ENCODE data around the gene LRRC37A3. TPM values are rescaled to one million over a fixed set of nuclear protein-coding genes. Genes with fewer than 3 reads are reported as not detected.
A peak's percentile ranks its signal among the peaks of the same experiment; 100 is the strongest.
"Not testable (repeated sequence)": the region's sequence is repeated elsewhere in the genome, so short reads cannot be mapped to it uniquely, and the experiment has no call there.

Gene LRRC37A3
- total RNA-seq, 1 donor from 2014 or later, result 5.6 TPM

DNA sequence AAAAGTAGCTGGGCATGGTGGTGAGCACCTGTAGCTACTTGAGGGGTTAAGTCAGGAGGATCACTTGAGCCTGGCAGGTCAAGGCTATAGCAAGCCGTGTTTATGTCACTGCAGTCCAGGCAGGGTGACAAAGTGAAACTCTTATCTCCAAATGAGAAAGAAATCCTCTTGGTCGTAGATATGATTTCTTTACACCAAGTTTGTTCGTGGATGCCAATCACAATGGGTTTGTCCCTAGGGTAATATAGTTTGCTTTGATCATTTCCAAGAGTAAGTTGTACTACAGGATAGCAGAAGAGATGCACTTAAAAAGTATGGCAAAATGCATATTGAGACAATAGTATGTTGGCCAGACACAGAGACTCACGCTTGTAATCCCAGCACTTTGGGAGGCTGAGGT lies 6.0 kb upstream of the LRRC37A3 start:
- not testable (repeated sequence) for ATAC-seq

DNA sequence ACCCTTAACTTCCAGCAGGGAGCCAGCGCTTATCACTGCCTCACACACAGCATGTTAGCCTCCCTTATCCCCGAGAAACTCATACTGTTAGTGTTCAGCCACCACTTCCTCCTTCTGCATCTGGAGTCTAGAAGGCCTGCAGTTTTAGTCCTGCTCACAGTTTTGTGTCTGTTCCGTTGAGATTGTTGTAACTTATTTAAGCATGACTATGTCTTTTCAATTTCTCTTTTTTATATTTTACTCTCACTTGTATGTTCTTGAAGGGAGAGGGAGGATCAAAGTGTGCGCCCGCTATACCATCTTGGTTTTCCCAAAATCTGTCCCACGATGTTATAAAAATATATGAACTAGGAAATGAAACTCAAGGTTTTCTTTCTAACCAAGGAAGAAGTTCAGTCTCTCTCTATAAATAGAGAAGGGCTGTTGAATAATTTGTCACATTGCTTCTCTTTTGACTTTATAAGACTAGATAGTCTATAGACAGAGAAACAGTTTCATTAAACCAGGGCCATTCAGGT lies 3.8 kb upstream of the LRRC37A3 start:
- not testable (repeated sequence) for ATAC-seq

DNA sequence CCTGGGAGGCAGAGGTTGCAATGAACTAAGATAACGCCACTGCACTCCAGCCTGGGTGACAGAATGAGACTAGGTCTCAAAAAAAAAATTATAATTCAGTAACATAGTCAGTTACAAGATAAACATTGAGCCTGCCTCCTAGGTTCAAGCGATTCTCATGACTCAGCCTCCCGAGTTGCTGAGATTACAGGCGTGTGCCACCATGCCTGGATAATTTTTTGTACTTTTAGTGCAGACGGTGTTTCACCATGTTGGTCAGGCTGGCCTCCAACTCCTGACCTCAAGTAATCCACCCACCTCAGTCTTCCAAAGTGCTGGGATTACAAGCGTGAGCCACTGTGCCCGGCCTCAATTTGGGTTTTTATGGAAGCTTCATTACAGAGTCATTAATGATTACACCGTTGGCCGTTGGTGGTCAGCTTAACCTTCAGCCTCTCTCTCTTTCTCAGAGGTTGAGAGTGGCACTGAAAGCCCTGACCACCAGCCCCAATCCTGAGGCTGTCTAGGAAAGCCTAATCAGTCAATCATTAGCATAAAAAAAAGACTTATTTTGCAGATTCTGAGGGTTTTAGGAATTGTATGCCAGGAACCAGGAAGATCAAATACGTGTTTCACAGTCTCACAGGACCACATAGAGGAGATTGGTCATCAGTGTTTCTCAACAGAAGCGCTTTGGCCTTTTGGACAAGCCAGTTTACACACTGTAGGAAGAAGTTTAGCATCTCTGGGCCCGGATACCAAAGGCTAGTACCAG lies 1.3 kb upstream of the LRRC37A3 start:
- no peak for ATAC-seq

DNA sequence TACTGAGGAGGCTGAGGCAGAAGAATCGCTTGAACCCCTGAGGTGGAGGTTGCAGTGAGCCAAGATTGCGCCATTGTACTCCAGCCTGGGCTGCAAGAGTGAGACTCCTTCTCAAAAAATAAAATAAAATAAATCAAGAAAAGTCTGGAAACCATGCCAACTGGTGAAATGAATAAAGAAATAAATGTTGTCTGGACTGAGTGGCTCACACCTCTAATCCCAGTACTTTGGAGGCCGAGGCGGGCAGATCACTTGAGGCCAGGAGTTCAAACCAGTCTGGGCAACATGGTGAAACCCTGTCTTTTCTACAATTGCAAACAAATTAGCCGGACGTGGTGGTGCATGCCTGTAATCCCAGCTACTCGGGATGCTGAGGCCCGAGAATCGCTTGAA lies 744 bp upstream of the LRRC37A3 start:
- ATAC-seq, result peak; percentile 14

DNA sequence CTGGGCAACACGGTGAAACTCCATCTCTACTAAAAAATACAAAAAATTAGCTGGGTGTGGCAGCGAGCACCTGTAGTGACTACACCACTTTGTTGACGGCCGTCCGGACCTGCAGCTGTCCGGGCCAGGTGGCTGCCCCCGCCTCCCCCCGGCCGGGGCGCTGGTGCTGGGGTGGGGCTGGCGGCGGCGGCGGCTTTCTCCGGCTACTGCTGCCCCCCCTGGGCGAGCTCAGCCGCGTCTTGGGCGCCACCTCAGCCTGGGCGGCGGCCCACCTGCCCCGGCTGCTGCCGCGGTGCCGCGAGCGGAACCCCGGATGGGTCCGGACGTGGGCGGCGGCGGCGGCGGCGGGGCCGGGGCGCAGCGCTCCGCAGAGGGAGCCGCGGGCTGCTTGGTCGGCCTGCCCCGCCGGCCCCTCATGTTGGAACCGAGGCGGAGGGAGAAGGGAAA lies 413 bp downstream of the LRRC37A3 start:
- ATAC-seq, result peak; percentile 54

DNA sequence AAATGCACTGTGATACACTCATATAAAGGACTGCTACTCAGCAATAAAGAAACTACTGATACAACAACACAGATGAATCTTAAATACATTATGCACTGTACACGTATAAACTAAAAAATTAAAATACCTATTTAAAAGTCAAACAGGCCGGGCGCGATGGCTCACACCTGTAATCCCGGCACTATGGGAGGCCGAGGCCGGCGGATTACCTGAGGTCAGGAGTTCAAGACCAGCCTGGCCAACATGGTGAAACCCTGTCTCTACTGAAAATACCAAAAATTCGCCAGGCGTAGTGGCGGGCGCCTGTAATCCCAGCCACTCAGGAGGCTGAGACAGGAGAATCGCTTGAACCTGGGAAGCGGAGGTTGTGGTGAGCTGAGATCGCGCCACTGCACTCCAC lies 1.7 kb downstream of the LRRC37A3 start:
- not testable (repeated sequence) for ATAC-seq

DNA sequence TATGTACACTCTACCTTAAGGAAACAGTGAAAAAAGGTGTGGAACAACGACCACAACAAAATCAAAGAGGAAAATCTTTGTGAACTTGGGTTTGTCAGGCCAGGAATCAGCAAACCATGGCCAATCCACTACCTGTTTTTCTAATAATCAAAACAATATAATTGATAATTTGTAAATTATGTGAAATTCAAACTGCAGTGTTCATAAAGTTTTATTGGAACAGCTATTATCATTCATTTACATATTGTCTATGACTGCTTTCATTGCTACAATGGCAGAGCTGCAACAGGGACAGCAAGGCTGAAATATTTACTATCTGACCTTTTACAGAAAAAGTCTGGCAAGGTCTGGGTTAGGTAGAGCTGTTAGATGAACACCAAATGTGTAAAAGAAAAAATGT lies 4.0 kb downstream of the LRRC37A3 start:
- not testable (repeated sequence) for ATAC-seq

DNA sequence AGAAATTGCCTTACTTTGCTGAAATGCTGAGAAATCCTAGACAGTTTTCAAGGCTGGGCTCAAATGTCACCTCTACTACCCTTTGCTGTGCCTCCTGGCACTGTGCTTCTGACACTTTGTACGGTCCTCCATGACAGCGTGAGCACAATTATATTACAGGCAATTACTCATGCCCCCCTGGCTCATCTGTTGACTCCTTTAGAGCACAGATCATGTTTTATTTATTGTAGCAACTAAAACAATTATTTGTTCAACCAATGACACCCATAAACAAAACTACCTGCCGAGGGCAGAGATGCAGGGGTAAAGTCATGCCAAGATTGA lies 9.1 kb downstream of the LRRC37A3 start:
- ATAC-seq, result not testable (repeated sequence)

DNA sequence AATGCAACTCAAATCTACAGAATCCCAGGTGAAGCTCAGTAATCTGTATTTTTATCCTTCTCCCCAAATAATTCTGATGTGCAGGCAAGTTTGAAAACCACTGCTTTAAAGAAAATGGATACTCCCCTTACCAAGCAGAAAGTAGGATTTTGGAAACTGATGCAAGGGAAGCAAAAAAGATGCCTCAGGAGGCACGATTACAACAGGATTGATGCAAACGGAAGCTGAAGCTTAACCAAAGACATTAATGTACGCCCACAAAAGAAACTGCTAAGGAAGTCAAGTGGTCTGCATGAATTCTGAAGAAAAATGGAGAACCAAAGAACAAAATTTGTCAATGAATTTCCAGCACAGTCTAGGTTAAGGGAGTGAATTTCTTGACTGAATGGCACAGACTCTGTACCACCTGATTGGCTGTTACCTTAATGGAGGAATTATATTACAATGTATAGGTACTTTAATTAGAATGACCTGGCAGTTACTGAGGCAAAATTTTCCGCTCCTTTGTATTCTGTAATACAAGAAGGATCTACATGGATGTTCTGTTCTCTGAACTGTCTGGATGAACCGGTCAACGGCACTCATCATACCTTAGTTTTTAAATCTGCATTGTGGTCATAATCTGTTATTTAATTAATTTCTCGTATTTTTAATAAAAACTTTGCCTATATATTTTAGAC lies 9.6 kb downstream of the LRRC37A3 start:
- ATAC-seq, result not testable (repeated sequence)

DNA sequence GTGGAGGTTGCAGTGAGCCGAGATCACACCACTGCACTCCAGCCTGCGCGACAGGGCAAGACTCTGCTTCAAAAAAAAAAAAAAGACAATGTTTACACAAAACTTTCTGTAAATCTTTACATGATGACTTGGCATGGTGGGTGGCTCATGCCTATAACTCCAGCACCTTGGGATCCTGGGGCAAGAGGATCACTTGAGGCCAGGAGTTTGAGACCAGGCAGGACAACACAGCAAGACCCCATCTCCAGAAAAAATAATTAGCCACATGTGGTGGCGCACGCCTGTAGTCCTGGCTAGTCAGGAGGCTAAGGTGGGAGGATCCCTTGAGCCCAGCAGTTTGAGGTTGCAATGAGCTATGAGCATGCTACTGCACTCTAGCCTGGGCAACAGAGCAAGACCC lies 15.2 kb downstream of the LRRC37A3 start:
- ATAC-seq, result peak; percentile 50

DNA sequence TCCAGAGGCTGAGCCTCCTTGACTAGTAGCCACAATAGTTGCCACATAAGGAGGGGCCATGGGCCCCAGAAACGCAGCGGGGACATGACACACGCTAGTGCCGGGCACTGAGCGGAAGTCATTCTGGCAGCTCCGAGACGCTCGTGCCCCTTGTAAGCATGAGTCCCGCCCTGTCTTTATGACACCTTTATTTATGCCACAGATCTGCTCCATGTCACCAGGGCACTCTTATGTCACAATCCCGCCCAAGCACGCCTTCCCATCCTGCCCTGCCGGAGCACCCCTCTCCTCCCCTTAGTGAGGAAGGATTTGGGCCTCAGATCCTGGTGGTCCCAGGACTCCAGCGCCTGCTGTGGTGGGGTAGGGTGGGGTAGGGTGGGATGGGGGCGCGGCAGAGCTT lies 22.1 kb downstream of the LRRC37A3 start:
- not testable (repeated sequence) for ATAC-seq

DNA sequence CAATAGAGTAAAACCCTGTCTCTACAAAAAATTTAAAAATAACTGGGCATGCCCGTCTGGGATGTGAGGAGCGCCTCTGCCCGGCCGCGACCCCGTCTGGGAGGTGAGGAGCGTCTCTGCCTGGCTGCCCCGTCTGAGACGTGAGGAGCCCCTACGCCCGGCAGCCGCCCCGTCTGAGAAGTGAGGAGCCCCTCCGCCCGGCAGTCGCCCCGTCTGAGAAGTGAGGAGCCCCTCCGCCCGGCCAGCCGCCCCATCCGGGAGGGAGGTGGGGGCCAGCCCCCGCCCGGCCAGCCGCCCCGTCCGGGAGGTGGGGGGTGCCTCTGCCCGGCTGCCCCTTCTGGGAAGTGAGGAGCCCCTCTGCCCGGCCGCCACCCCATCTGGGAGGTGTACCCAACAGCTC lies 45.1 kb downstream of the LRRC37A3 start:
- ATAC-seq, result not testable (repeated sequence)

DNA sequence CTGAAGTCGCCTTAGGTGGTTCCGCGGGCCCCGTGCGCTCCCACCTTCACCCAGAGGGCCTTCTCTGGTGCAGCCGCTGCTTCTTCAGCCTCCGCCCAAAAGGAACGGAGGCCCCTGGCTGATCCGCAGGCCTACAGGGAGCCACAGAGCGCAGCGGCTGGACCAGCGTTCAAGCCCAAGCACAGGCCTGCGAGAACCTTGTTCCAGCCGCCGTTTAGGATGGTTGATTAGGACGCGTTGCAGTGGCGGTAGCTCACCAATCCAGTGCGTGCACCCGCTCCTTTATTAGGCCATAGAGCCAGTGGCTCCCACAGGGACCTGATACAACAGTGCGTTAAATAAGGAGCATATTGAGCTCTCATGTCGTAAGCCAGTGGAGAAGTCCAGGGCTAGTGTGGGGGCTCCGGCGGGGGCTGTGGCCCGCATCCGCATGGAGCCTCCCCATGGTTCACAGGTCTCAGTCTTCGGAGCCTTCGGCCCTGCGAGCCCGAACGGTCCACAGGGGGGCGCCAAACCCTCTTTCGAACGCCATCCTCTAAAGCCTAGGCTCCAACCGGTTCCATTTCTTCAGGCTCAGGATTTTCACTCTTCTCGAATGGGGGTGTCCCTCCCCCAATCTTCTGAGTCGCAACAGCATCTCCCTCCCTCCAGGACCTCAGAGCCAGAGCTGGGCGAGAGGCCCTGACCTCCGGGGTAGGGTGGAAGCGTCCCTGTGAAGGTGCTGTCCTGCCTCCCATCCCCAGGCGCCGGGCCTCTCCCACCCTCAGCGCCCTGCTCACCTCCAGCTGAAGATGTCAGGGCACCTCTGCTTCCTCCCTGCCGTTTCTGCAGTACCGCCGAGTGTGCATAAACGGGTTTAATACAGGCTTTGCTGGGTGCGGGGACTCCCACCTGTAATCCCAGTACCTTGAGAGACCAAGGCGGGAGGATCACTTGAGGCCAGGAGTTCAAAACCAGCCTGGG lies 71.5 kb downstream of the LRRC37A3 start:
- peak; percentile 79 for ATAC-seq

DNA sequence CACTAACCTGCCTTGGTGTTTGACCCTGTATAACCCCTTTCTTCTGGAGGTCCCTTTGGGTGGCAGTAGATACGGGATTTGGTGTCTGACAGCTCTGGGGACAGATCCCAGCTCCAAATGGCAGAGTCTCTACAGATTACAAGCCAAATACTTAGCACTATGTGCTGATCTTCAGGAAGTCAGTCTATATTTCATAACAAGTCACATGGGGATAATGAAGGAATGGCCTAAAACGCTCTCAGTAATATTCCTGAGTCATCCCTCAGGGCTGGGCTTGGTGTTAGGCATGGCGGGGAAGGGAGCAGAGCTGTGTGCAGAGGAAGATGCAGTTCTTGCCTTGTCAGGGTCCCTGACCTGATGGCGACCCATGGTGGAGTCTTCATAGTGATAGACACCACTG lies 72.4 kb downstream of the LRRC37A3 start:
- peak; percentile 91 for ATAC-seq

DNA sequence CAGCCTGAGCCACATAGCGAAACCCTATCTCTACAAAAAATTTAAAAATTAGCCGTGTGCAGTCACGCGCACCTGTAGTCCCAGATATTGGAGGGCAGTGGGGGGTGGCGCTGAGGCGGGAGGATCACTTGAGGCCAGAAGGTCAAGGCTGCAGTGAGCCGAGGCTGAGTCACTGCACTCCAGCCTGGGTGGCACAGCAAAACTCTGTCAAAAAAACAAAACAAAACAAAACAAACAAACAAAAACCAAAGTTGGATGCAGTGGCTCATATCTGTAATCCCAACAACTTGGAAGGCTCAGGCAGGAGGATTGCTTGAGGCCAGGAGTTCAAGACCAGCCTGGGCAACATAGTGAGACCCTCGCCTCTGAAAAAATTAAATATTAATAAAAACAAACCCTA lies 75.4 kb downstream of the LRRC37A3 start:
- ATAC-seq, result not testable (repeated sequence)

DNA sequence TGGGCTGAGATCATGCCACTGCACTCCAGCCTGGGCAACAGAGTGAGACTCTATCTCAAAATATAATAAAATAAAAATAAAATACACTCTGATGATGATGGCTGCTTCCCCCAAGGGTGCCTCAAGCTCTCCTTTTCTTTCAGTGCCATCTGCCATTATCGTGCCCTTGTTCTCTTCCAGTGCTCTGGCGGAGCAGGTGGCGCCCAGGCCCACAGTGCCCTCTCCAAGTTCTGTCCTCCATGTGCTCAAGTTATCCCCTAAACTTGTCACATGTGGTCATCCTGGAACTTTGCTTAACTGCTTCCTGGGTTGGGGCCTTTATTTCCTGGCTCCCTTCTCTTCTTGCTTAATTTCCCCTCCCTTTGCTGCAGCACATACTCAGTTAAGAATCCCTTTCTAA lies 76.4 kb downstream of the LRRC37A3 start:
- ATAC-seq, result not testable (repeated sequence)

DNA sequence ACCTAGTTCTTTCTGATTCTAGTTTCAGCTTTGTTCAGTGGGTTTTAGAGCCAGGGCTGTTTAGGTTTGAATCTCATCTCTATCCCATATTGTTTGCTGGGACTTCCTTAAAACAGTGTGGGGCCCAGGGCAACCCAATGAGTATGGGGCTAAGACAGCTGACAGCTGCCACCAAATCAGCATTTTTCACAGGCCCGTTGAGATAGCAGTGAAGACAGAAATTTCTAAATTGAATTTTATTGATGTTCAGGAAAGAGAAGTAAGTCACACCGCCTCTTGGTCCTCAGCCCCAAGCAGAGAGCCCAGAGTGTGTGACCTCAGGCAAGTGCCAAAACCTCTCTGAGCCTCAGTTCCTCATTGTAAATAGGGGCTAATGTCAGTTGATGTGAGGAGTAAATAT lies 78.3 kb downstream of the LRRC37A3 start:
- not testable (repeated sequence) for ATAC-seq

DNA sequence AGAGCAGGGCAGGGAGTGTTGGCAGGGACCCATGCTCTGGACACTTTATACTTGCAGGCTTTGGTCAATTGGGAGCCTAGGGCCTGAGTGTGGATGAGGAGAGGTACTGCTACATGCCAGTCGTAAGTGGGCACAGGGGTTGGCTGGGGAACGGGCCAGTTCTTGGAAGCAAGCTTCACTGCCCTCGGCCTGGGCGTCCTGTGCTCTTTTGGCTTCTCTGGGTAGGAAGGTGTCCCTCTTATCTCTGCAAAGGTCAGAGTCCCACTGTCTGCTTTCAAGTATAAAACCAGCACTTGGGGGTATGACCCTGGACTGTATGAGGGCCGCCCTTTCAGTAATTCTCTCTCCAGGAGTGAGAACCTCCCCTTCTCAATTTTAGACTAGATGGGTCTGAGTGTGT lies 80.8 kb downstream of the LRRC37A3 start:
- not testable (repeated sequence) for ATAC-seq

DNA sequence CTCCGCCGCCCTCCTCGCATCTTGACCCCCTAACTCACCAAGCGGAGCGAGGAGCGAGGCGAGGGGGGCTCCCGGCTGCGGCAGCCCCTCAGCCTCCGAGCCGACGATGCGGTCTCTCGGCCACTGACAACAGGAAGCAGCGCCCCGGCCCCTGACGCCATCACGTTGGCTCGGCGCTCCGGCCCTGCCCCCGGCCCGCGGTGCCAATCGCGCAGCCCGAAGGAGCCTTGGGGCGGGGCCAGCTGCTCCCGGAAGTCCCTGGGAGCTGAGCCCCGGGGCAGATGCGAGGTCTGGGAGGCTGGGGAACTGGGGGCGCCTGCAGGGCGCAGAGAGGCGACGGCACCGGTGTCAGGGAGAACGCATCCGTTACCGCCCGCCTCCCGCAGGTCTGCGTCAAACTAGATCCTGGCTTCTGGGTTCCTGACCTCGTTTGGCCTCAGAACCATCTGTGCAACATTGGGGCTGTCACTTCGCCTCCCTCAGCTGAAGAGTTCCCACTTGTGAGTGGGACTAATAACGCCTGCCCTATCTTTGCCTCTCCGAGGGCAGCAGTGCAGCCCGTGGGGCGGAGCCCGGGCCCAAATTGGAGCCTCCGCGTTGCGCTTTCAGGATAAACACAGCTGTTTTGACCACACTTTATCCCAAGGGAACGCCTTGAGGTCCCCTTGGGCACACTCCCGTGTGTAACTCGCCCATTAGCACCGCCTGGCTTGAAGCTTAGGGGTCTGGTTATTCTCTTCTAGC lies 82.1 kb downstream of the LRRC37A3 start:
- peak; percentile 89 for ATAC-seq

DNA sequence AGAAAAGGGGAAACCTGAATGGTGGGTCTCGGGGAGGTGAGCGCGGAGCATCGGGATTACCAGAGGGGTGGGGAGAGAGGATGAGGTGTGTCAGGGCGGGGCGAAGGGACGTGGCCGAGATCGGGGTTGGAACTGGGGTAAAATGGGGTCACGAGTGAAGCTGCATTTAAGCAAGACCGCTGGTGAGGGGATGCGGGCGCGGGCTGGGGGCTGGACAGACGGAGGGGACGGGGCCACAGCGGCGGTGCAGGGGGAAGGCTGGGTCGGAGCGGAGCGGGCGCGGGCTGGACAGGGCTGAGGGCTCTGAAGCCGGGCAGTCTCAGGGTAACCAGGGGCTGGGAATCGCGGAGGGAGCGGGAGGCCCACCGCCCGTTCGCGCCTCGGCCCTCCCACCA lies 82.7 kb downstream of the LRRC37A3 start:
- peak; percentile 74 for ATAC-seq

DNA sequence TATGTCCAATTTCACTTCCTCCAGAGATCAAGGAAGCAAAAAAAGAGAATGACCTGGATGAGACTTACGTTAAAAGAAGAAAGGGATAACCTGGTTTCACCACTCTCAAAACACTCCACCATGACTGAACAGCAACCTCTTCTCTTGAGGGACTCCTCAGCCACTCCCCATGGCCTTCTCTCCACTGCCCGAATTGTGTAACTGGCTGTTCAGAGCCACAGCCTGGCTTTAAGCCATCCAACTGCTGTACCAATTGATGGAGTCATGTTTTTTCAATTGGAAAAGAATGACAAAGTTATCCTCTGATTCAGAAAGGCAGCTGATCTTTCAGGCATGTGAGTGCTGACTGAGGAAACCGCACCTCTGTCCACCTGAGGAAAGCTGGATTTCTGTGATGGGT lies 85.2 kb downstream of the LRRC37A3 start:
- ATAC-seq, result peak; percentile 38

DNA sequence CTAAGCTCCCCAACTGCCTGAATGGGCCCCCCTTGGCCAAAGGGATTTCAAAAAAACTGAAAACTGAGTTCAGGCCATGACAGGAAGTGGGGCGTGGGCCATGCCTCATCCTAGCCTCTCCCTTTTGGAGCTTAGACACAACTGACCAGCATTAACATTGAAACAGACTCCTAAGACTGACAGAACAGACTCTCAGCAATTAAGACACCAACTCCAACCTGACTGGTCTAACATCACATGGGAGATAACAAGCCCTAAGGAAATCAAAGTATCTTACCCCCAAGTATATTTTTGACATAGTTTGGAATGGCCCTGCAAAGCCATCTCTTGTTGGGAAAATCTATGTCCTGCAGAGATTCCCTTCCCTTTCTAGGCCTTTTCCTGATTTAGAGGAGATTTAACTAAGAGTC lies 88.6 kb downstream of the LRRC37A3 start:
- ATAC-seq, result peak; percentile 58

All from esophagus mucosa (tissue), 1 donor.